NCI-H2171 treated with DMSO at 0.1 percent for 48 hours (cell line): ENCODE results near the gene KLF17.
"Not testable (repeated sequence)": the region's sequence is repeated elsewhere in the genome, so short reads cannot be mapped to it uniquely, and the experiment has no call there.

Source experiments
- DNase-seq: peaks from one replicate; lab custom pipeline; 2025; lab: John Stamatoyannopoulos, UW

Gene KLF17

DNA sequence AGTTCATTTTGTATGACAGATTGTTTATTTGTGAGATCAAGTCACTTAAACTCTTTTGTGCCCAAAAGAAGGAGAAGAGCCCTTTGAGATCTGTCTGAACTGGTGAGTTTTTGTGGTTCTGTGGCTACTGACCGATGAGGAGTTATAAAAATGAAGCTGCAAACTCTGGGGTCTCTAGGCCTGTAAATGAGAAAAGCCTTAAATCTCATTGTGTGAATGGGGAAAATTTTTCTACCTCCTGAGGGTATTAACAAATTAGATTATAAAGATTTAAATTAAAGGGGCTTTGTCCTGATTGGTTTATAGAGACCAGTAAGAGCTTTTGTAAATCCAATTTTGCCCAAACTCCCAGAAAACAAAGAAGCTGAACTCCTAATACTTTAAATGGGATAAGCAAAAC lies 9.7 kb upstream of the KLF17 start:
- no peak for DNase-seq

DNA sequence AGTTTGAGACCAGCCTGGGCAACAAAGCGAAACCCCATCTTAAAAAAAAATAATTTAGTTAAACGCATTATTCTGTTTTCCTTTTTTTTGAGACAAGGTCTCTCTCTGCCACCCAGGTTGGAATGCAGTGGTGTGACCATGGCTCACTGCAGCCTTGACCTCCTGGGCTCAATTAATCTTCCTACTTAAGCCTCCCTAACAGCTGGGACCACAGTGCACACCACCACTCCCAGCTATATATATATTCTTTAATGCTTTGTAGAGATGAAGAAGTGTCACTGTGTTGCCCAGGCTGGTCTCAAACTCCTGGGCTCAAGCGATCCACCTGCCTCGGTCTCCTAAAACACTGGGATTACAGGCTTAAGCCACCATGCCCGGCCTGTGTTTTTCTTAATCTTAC lies 7.7 kb upstream of the KLF17 start:
- DNase-seq = no peak

DNA sequence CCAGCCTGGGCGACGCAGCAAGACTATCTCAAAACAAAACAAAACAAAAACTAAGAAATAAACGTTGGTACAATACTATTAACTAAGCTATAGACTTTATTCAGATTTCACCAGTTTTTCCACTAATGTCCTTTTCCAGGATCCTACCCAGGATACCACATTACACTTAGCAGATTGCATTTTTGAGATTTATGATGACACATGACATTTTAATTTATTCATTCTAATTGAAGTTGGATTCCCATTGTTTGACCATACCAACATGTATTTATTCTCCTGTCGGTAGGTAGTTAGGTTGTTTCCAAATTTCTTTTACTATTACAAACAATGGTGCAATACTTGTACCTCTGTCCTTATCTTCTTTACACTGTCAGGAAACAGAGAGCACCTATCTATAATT lies 6.8 kb upstream of the KLF17 start:
- no peak for DNase-seq

DNA sequence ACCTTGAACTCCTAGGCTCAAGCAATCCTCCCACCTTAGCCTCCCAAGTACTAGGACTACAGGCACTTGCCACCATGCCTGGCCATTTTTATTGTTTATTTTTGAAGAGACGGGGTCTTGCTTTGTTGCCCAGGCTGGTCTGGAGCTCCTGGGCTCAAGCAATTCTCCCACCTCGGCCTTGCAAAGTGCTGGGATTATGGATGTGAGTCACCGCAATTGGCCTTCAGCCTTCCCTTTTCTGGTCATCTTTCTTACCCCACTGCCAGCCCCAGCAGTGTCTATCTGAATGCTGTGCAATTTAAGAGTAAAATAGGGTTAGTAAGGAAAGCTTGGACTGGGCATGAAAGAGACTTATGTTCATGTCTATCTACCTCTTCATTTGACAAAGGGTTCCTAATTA lies 6.1 kb upstream of the KLF17 start:
- DNase-seq = no peak

DNA sequence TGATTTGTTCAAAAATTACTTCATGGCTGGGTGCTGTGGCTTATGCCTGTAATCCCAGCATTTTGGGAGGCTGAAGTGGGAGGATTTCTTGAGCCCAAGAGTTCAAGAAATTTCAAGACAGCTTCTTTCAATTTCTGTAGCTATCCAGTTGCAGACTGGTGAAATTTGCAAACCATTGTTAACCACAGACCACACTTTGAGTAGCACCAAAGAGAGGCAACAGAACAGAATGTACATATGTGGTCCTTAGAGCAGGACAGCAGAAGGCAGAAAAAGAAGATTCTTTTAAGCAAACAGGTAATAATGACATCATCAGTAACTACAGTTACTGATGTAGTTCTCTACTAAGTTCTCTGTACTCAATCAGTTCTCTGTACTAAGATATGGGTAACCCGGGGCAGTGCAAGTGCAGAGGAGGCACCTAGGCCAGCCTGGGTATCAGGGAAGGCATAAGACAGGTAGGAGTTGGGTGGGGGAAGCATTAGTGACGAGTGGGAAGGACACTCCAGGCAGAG lies 5.5 kb upstream of the KLF17 start:
- no peak for DNase-seq

DNA sequence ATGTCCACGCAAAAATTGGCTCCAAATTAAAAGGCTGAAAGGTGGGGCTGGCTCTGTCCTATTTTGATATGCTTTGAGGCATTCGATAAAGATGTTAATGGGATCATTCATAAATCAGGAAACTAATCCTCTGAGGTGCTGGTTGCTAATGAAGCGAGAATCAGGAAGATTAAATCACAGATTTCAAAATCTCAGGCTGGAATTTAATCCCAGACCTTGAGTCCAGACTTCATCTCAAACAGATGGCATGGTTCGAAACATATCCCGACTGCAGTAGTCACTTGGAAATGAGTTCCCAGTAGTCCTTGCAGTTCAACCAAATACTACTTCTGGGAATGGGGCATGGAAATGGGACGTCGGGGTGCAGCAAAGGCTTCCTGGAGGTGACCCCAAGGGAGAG lies 4.5 kb upstream of the KLF17 start:
- DNase-seq = no peak

DNA sequence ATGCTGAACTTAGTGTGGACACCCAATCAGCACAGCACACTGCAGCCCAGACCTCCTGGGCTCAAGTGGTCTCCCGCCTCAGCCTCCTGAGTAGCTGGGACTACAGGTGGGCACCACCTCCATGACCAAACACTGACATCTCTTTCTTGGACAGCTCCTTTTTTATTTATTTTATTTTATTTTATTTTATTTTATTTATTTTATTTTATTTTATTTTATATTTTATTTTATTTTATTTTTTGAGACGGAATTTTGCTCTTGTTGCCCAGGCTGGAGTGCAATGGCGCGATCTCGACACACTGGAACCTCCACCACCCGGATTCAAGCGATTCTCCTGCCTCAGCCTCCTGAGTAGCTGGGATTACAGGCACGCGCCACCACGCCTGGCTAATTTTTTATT lies 1.3 kb upstream of the KLF17 start:
- not testable (repeated sequence) for DNase-seq

DNA sequence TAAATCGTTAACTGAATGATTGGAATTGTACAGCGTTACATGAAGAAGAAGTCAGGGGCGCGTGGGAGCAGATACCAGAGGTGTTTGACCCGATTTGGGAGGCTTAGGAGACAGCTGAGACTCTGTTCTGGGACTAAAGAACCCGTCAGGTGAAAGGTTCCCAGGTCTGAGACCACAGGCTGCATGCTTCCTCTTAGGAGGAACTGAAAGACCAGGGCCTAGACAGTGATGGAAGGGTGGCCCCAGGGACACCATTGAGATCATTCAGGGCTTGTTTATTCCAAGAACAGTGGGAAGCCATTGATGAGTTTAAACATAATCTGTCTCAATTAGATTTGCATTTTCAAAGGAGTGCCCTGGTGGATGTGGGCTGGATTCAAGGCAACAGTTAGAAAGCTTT lies 904 bp downstream of the KLF17 start:
- no peak for DNase-seq

DNA sequence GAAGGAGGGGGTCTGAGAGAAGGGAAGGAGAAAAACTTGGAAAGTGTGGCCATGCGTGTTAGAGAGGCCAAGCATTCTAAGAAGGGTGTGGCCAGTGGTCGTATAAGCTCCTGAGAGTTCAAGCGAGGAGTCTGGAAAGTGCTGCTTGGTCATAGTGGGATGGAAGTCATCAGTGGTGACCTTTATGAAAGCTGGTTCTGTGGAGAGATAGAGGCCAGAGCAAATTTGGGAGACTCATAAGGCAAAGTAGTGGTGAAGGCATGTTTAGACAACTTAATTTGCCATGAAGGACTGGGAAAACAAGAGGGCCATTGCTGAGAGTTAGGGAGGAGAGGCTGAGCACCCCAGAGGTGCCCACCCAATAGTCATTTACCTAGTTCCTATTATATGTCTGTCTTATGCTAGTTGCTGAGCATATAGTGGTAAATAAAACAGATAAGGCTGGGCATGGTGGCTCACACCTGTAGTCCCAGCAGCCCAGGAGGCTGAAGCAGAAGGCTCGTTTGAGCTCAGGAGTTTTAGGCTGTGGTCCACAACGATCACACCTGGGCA lies 1.9 kb downstream of the KLF17 start:
- DNase-seq = no peak

DNA sequence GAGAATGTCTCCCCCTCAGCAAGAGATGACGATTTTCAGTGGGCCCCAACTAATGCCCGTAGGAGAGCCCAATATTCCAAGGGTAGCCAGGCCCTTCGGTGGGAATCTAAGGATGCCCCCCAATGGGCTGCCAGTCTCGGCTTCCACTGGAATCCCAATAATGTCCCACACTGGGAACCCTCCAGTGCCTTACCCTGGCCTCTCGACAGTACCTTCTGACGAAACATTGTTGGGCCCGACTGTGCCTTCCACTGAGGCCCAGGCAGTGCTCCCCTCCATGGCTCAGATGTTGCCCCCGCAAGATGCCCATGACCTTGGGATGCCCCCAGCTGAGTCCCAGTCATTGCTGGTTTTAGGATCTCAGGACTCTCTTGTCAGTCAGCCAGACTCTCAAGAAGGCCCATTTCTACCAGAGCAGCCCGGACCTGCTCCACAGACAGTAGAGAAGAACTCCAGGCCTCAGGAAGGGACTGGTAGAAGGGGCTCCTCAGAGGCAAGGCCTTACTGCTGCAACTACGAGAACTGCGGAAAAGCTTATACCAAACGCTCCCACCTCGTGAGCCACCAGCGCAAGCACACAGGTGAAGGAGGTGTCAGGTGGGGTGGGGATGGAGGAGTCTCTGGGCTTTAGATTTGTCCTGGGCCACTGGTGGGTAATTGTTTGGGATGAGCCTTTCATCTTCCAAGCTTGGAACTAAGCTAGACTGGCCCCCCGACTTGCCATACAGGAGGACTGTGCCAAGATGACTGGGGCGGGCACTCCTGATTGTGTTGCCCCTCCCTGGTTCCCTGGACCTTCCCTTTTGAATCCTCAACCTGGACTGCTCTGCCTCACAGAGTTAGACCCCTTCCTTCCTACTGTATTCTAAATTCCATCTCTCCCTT lies 11.2 kb downstream of the KLF17 start:
- DNase-seq = no peak

DNA sequence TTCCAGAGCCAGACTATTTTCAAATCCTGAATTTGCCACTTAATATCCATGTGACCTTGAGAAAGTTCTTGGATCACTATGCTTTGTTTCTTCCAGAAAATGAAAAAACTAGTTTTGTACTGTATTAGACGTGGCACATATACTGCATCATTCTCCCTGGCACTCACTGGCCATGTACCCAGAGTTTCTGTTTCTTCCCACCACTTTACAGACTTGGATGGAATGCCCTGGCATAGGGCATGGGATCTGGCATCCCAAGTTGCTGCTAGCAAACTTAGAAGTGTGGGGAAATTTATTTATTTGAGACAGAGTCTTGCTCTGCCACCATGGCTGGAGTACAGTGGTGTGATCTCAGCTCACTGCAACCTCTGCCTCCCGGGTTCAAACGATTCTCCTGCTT lies 12.8 kb downstream of the KLF17 start:
- DNase-seq = no peak

DNA sequence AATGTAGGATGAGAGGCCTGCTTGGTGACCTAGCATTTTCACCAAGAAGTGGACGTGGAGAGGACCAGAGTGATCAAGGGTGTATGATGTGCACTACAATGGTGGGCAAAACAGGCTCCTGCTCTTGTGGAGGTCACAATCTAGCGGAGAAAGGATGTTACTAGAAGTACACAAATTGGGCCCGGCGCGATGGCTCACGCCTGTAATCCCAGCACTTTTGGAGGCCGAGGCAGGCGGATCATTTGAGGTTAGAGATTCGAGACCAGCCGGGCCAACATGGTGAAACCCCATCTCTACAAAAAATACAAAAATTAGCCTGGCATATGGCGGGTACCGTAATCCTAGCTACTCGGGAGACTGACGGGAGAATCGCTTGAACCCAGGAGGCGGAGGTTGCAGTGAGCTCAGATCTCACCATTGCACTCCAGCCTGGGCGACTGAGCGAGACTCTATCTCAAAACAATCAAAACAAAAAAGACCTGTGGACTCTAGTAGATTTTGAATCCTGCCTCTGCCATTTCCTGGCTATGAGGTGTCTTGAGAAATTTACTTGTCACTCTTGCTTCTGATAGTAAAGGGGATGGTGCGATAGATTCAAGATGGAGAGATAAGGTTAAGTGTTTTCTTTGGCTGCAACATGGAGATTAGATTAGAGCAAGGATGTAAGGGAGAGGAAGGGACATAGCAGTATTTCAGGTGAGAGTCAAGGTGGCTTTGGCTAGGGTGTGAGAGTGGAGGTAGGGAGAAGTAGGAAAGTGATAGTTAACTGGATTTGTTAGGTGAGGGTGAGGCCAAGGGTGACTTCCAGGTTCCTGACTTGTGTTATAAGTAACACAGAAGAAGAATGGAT lies 15.7 kb downstream of the KLF17 start:
- DNase-seq = no peak

DNA sequence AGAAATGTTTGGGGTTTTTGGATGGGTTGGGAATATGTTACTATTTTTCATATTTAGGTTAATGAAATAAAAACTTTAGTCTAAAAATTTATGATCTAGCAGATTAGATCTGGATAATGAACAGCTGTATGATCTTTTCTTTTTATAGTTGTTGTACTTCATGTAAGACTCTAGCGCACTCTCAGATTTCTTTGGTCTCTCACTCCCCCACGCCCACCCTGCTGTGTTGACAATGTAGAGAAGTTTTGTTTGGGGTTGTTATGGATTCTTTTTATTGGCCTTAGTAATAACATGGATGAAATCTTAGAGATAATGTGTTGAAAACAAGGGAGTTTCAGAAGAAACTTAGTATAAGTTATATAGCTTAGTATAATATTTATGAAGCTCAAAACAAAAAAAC lies 17.3 kb downstream of the KLF17 start:
- DNase-seq = no peak

DNA sequence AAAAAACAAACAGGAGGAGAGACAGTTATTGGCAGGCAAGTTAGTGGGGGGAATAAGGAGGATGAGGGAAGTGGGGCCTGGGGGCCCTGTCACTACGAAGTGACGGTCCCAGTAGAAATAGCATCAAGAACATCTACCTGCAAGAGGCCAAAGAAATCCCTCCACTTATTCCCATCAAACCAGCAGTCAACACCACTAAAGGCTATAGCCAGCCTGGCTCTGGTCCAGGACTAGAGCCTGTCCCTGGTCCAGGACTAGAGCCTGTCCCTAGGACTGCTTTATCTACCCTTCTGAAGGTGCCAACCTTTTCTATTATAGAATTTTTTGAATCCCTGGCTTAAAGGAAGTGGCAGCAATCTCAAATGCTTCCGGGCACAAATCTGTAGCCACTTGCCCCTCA lies 19.6 kb downstream of the KLF17 start:
- no peak for DNase-seq

DNA sequence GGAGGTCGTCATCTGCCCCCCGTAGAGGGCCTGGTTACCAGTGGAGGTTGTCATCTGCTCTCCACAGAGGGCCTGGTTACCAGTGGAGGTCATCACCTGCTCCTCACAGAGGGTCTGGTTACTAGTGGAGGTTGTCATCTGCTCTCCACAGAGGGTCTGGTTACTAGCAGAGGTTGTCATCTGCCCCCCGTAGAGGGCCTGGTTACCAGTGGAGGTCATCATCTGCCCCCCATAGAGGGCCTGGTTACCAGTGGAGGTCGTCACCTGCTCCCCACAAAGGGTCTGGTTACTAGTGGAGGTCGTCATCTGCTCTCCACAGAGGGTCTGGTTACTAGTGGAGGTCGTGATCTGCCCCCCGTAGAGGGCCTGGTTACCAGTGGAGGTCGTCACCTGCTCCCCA lies 20.9 kb downstream of the KLF17 start:
- not testable (repeated sequence) for DNase-seq

DNA sequence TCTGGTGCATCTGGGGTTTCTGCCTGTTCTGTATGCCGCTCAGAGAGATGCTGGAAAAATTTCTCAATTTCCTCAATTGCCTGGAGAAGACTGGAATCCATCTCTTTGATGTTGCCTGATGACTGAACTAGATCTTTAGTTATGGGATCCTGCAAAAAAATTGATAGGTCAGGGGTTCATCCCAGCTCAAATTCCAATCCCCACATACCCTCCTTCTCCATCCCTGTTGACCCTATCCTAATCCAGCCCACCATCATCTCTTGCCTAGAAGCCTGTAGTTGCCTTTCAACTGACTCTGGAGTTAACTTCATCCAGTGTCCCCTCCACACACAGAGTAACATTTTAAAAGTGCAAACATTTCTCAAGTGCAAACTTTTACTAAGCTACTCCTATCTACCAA lies 22.9 kb downstream of the KLF17 start, which contains the start of gene KLF18:
Gene KLF18 (minus strand): TSS at position 101 of the 400 bp plus-strand sequence. CDS start 0 bp downstream, at position 101.
- DNase-seq = no peak

DNA sequence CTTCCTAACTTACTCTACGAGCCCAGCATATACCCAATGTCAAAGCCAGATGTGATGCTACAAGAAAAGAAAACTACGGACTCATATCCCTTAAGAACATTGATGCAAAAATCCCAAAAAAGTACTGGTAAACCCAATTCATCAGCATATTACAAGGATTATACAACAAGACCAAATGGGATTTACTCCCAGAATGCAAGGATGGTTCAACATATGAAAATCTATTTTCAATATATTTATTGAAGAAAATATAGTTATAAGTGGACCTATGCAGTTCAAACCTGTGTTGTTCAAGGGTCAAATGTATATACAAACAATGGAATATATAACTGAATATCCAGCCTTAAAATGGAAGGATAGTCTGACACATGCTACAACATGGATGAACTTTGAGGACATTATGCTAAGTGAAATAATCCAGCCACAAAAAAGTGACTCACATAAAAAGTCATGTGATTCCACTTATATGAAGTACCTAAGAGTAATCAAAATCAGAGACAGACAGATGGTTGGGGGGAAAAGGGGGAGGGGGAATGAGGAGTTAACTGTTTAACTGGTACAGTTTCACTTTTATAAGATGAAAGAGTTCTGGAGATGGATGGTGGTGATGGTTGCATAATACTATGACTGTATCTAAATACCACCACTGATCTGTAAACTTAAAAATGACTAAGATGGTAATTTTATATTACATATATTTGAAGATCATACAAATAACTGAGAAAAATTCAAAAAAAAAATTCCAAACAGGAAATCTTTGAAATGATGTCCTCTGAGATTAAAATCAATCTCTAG lies 26.5 kb downstream of the KLF17 start:
- peak; percentile 25 for DNase-seq

DNA sequence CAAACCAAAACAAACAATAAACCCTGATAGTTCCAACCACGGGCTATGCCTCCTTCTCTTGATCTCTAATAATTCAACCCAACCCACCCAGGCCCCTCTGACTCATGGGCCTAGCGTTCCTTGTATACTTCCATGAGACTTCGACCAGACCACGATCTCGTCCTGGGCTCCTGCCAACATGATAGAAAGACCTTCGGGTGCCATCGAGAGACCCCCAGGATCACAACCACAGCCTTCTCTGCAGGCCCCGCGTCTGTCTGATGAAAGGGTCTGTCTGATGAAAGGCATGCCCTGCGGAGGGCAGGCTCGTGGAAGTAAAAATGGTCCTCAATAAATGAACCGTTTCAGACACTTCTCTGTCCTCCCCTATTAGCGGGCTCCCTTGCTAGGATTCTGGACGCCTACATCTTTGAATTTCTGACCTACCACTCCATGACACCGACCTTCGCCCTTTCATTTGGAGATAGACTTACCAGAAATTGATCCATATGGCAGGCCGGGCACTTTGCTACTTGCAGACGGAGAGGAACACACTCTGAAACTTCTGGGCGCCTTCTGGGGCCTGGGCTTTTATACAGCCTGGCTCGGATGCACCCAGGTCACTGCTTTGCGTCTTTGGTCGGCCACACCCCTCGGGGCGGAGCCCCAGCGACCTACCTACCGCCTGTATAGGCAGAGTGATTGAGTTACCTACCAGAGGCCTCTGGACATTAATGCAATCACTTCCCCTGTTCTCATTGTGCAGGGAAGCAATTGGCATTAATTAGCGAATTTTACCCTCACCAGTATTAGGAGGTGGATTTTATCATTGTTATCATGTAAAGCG lies 28.1 kb downstream of the KLF17 start:
- no peak for DNase-seq

DNA sequence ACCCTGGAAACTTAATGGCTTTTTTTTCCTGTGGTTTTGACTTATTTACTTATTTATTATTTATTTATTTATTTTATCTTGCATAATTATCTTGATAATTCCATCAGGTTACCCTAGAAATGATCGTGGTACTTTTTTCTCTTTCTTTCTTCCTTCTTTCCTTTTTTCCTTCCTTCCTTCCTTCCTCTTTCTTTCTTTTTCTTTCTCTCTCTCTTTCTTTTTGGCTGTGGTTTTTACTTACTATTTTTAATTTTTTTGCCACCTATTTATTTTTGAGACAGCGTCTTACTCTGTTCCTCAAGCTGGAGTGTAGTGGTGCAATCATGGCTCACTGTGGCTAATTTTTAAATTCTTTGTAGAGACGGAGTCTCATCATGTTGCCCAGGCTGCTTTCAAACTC lies 29.0 kb downstream of the KLF17 start:
- no peak for DNase-seq

DNA sequence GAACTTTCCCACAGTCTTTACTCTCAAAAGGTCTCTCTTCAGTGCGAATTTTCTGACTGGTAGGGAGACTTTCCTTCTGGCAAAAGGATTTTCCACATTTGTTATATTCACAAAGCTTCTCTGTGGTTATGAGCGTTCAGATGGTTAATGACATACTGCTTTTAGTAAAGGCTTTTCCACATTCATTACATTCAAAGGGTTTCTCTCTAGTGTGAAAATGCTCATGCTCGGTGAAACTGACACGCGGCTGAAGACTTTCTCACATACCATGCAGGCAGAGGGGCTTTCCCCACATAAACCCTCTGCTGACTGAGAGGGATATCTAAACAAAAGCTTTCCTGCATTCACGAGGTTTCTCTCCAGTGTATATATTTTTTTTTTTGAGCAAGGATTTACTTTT lies 32.7 kb downstream of the KLF17 start:
- DNase-seq = no peak

DNA sequence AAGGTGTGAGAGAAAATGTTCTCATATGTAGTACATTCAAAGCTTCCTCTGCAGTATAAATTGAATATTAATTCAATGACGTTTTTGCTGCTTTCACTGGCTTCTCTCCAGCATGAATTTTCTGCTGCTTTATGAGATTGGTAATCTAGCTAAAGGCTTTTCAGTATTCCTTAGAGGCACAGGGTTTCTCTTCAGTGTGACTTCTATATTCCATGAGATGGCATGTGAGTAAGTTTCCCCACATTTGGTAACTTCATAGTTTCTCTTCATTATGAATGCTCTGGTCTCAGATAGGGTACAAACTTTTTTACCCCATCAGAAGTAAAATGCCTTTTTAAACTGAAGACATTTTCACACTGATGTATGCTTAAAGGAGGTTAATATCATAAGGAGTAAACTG lies 33.2 kb downstream of the KLF17 start:
- DNase-seq = no peak
